ENCODE measurements around the gene ZNF121. TPM values are rescaled to one million over a fixed set of nuclear protein-coding genes. Genes with fewer than 3 reads are reported as not detected.

ZNF121 gene
- total and polyA plus RNA-seq, 2 donors (not counting 1 experiment from before 2014, with no cell fraction given): 7.1 to 48.0 TPM

GRCh38 chr19:9566729-9567128 lies 17.6 kb downstream of the ZNF121 start:
- ChIA-PET POLR2A (no interaction called here), CTCF (no interaction called here)
- no peak overlapping the region for H3K9ac ChIP-seq (ENCODE audit: low read length)
- no peaks in the 10 kb centered on the region for H4K20me1 ChIP-seq (ENCODE audit: control insufficient read depth, insufficient read depth, low read length, poor library complexity, severe bottlenecking)
- H3K27ac ChIP-seq (ENCODE audit: low read length in 2 of 2): no peak overlapping the region
- H2AFZ ChIP-seq (ENCODE audit: insufficient read depth, low read depth, low read length, poor library complexity, severe bottlenecking): no peak overlapping the region
- H3K79me2 ChIP-seq (ENCODE audit: control insufficient read depth, insufficient read depth, low read length): peaks cover 44% of the 10 kb centered on the region
- H3K4me1 Mint-ChIP-seq: peaks cover 5% of the 10 kb centered on the region
- H3K4me1 ChIP-seq (ENCODE audit: control insufficient read depth in 2 of 2, insufficient read depth in 2 of 2, low read length in 2 of 2): no peaks in the 10 kb centered on the region
- no peak overlapping the region for H3K4me3 Mint-ChIP-seq
- intact Hi-C loops (cut with micrococcal nuclease): no loop called here
- no CpG with 5 or more reads among the region's 1 CpG for WGBS (ENCODE audit: insufficient coverage)
- peak overlapping the region in 1 of 5 experiments; percentile 18 for H3K4me3 ChIP-seq (ENCODE audit: control extremely low read depth in 1 of 5, extremely low read depth in 1 of 5, insufficient read depth in 1 of 5, low read depth in 2 of 5, low read length in 4 of 5)
- no peak overlapping the region for H3K27ac Mint-ChIP-seq
- ATAC-seq (ENCODE audit: low read depth) (no peak), DNase-seq (no peak)
- no peaks in the 10 kb centered on the region for H3K27me3 ChIP-seq (replicated peaks in 1 of 4; ENCODE audit: control extremely low read depth in 1 of 4, control insufficient read depth in 3 of 4, insufficient read depth in 4 of 4, low read length in 3 of 4)
- peaks cover 30 to 93% (median 48%) of the 10 kb centered on the region in 3 donors for H3K9me3 ChIP-seq (ENCODE audit: control extremely low read depth in 1 of 3, control insufficient read depth in 2 of 3, insufficient read depth in 1 of 3, low read length in 2 of 3)
- H3K9me3 Mint-ChIP-seq (ENCODE audit: insufficient read depth): peaks cover 33% of the 10 kb centered on the region
- TF ChIP-seq CTCF (IDR thresholded peaks at IDR 0.05): no peak
- no peak overlapping the region for H3K4me2 ChIP-seq (replicated peaks; ENCODE audit: low read depth, low read length, poor library complexity, severe bottlenecking)
- H3K27me3 Mint-ChIP-seq: no peaks in the 10 kb centered on the region
- H3K36me3 ChIP-seq (replicated peaks in 1 of 2; ENCODE audit: control extremely low read depth in 1 of 2, control insufficient read depth in 1 of 2, extremely low read depth in 1 of 2, insufficient read depth in 2 of 2, low read length in 1 of 2): peaks cover 27 to 61% of the 10 kb centered on the region in 2 experiments

- intact Hi-C loops (cut with micrococcal nuclease): no loop called here
- H3K27ac ChIP-seq (ENCODE audit: low read length in 2 of 2): no peak overlapping the region
- no peaks in the 10 kb centered on the region for H3K27me3 Mint-ChIP-seq
- peaks cover 29% of the 10 kb centered on the region for H3K9me3 Mint-ChIP-seq (ENCODE audit: insufficient read depth)
- no peak overlapping the region for H3K4me3 Mint-ChIP-seq
- peaks cover 39% of the 10 kb centered on the region for H3K79me2 ChIP-seq (ENCODE audit: control insufficient read depth, insufficient read depth, low read length)
- H3K9me3 ChIP-seq (ENCODE audit: control extremely low read depth in 1 of 3, control insufficient read depth in 2 of 3, insufficient read depth in 1 of 3, low read length in 2 of 3): peaks cover 28 to 93% (median 50%) of the 10 kb centered on the region in 3 donors
- no peak overlapping the region for H3K27ac Mint-ChIP-seq
- no peaks in the 10 kb centered on the region for H3K4me1 Mint-ChIP-seq
- H2AFZ ChIP-seq (ENCODE audit: insufficient read depth, low read depth, low read length, poor library complexity, severe bottlenecking): no peak overlapping the region
- peaks cover 27 to 67% of the 10 kb centered on the region in 2 experiments for H3K36me3 ChIP-seq (replicated peaks in 1 of 2; ENCODE audit: control extremely low read depth in 1 of 2, control insufficient read depth in 1 of 2, extremely low read depth in 1 of 2, insufficient read depth in 2 of 2, low read length in 1 of 2)
- ChIA-PET CTCF (no interaction called here), POLR2A (no interaction called here)
- H3K4me3 ChIP-seq (ENCODE audit: control extremely low read depth in 1 of 5, extremely low read depth in 1 of 5, insufficient read depth in 1 of 5, low read depth in 2 of 5, low read length in 4 of 5): peak overlapping the region in 1 of 5 experiments; percentile 18
- TF ChIP-seq EZH2 (IDR thresholded peaks at IDR 0.05; ENCODE audit: borderline replicate concordance, insufficient read depth, low read depth, low read length, poor library complexity, severe bottlenecking) (no peak), CTCF (IDR thresholded peaks at IDR 0.05) (no peak)
- ATAC-seq (ENCODE audit: low read depth) (no peak), DNase-seq (no peak)
- no peak overlapping the region for H3K9ac ChIP-seq (ENCODE audit: low read length)
- H4K20me1 ChIP-seq (ENCODE audit: control insufficient read depth, insufficient read depth, low read length, poor library complexity, severe bottlenecking): no peaks in the 10 kb centered on the region
- H3K27me3 ChIP-seq (replicated peaks in 1 of 4; ENCODE audit: control extremely low read depth in 1 of 4, control insufficient read depth in 3 of 4, insufficient read depth in 4 of 4, low read length in 3 of 4): no peaks in the 10 kb centered on the region
- no peak overlapping the region for H3K4me2 ChIP-seq (replicated peaks; ENCODE audit: low read depth, low read length, poor library complexity, severe bottlenecking)
- WGBS (ENCODE audit: insufficient coverage): no CpG with 5 or more reads among the region's 9 CpGs
- no peaks in the 10 kb centered on the region for H3K4me1 ChIP-seq (ENCODE audit: control insufficient read depth in 2 of 2, insufficient read depth in 2 of 2, low read length in 2 of 2)
Measured at GRCh38 chr19:9565900-9566705, 18.2 kb downstream of the ZNF121 start.

All from B cell (primary cell).